ENCODE results near the gene SPHK1.

The SPHK1 gene

GRCh38 chr17:76414334-76415295, 30.2 kb downstream of the SPHK1 start:
- no peak for TF ChIP-seq ZFX (IDR thresholded peaks at IDR 0.05; ENCODE audit: borderline replicate concordance)
- TF ChIP-seq, protein P1, sequence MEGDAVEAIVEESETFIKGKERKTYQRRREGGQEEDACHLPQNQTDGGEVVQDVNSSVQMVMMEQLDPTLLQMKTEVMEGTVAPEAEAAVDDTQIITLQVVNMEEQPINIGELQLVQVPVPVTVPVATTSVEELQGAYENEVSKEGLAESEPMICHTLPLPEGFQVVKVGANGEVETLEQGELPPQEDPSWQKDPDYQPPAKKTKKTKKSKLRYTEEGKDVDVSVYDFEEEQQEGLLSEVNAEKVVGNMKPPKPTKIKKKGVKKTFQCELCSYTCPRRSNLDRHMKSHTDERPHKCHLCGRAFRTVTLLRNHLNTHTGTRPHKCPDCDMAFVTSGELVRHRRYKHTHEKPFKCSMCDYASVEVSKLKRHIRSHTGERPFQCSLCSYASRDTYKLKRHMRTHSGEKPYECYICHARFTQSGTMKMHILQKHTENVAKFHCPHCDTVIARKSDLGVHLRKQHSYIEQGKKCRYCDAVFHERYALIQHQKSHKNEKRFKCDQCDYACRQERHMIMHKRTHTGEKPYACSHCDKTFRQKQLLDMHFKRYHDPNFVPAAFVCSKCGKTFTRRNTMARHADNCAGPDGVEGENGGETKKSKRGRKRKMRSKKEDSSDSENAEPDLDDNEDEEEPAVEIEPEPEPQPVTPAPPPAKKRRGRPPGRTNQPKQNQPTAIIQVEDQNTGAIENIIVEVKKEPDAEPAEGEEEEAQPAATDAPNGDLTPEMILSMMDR (IDR thresholded peaks at IDR 0.05), result no peak
- H3K27ac ChIP-seq, result no peak overlapping the region

GRCh38 chr17:76415786-76416185, 31.4 kb downstream of the SPHK1 start:
- TF ChIP-seq, protein P1 (IDR thresholded peaks at IDR 0.05), result no peak
- TF ChIP-seq ZFX (IDR thresholded peaks at IDR 0.05; ENCODE audit: borderline replicate concordance), result no peak
- H3K27ac ChIP-seq, result no peak overlapping the region

DNA sequence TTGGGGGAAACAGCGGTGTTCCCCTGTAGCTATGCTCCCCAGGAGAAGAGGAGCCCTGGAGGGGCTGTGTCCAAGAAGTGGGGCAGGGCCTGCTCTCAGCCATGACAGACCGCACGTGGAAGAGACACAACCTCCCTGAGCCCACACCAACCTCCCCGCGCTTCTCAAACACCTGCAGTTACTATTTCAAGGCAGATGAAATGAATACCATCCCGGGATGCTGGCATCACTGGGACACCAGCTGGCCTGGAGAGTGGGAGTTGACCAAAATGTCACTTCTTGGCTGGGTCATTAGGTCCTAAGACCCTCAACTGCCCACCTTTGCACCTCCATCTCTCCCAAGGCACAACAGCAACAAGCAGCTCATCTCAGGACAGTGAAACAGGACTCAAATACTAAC, 32.0 kb downstream of the SPHK1 start:
- H3K27ac ChIP-seq, result no peak overlapping the region
- TF ChIP-seq ZFX (IDR thresholded peaks at IDR 0.05; ENCODE audit: borderline replicate concordance), result no peak
- TF ChIP-seq, protein P1 (IDR thresholded peaks at IDR 0.05), result no peak

GRCh38 chr17:76416899-76417298, 32.5 kb downstream of the SPHK1 start:
- no peak overlapping the region for H3K27ac ChIP-seq
- TF ChIP-seq, protein P1 (IDR thresholded peaks at IDR 0.05), result no peak
- TF ChIP-seq ZFX (IDR thresholded peaks at IDR 0.05; ENCODE audit: borderline replicate concordance), result no peak

- TF ChIP-seq, protein P1 (IDR thresholded peaks at IDR 0.05), result no peak
- no peak for TF ChIP-seq ZFX (IDR thresholded peaks at IDR 0.05; ENCODE audit: borderline replicate concordance)
- H3K27ac ChIP-seq, result no peak overlapping the region
Observed at GRCh38 chr17:76417499-76418143, 33.2 kb downstream of the SPHK1 start.

DNA sequence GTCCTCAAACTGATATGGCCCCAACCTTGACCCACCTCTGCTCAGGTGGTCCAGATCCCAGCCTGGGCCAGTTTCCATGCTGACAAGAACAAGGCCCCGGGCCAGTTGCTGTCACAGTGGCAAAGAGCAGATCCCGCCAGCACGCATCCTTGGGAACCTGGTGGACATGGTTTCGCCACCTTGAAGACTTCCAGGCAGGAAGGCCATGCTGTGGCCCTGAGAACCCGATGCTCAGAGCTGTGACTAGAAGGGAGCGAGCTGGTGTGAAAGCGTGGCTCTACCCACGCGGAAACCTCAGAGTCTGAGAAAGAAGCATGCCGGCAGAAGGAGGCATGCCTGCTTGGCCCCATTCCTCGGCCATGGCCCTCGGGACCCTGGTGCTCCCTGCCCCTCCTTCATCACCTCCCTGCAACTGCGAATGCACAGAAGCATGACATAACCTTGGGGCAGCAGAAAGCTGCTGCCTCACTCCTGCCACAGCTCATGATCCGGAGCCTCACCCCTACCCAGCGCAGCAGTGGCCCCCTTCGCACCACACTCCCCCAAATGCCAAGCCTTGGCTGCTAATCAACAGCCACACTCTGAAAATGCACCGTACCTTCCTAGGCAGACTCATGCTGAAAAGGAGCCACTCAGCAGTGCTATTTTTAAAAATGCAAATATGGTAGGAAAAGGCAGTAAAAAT, 35.3 kb downstream of the SPHK1 start:
- no peak overlapping the region for H3K27ac ChIP-seq

More for the DNA sequence above, 35.3 kb downstream of the SPHK1 start:
- TF ChIP-seq, protein P1 (IDR thresholded peaks at IDR 0.05), result no peak
- no peak for TF ChIP-seq ZFX (IDR thresholded peaks at IDR 0.05; ENCODE audit: borderline replicate concordance)

Data from 22Rv1 (cell line).